Renal cortical epithelial cell (primary cell): ENCODE data around the gene TTLL10. TPM values are rescaled to one million over a fixed set of nuclear protein-coding genes. Genes with fewer than 3 reads are reported as not detected.
"Not testable (repeated sequence)": the region's sequence is repeated elsewhere in the genome, so short reads cannot be mapped to it uniquely, and the experiment has no call there.

Experiments used
- DNase-seq: peaks from one replicate; pipeline ENCODE4 v3.0.0-alpha.2; 2011; ENCODE audit warnings: low read depth
- total RNA-seq: library from RNA; depleted of rRNA; stranded (reverse); fragments of >200 nt; gene quantifications from 2 replicates; pipeline ENCODE4 v1.2.3, GENCODE V29; 2014

The TTLL10 gene
- total RNA-seq, 1 donor from 2014 or later, result 0.15 TPM

DNA sequence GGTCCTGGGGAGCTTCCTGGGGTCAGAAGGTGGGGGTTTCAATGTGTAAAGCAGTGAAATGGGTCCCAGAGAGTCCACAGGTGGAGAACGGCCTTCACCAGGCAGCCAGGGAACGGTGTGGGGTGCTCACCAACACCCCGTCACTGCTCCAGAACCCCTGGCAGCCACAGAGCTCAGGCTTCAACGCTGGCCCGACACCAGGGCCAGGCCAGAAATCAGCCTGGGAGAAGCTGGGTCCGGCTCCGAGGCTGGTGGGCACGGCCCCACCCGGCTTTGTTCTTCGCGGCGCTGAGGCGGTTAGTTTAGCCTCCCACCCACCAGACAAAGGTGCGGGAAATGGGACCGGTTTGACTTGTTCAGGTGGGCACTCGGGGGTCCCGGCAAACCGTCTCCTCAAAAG lies 33.0 kb upstream of the TTLL10 start:
- DNase-seq, result no peak

- DNase-seq, result no peak
Measured at GRCh38 chr1:1141244-1141910, 32.3 kb upstream of the TTLL10 start.

DNA sequence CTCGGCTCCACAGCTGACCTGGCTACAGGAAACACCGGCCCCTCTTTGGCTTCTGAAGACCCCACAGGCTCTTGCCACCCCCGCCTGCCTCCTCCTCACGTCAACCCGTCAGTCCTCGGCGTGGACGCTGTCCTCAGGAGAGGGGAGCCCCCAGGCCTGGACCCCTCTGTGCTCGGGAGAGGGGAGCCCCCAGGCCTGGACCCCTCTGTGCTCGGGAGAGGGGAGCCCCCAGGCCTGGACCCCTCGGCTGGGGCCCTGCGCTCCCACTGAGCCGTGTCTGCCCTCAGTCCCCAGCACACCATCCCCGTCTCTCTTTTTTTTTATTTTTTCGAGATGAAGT lies 31.8 kb upstream of the TTLL10 start:
- DNase-seq, result no peak

- not testable (repeated sequence) for DNase-seq
Measured at GRCh38 chr1:1142352-1142751, 31.3 kb upstream of the TTLL10 start.

DNA sequence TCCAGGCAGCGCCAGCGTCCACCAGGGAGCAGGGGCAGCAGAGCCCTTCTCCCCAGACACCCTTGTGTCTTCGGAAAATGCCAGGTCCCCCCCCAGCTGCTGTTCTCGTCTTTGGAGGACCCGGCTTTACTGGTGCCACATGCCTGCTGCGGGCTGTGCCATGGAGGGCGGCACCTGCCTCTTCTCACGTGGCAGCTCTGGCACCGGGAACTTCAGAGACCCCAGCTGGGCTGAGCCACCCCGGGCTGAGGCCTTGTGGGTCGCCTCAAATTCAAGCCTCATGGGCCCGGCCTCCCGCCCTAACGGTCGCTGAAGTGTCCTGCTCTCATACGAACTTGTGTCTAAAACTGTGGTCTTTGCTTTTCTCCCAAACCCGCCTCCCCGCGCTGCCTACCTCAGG lies 30.8 kb upstream of the TTLL10 start:
- DNase-seq, result no peak

- DNase-seq, result no peak
Measured at GRCh38 chr1:1143636-1144035, 30.0 kb upstream of the TTLL10 start.

- no peak for DNase-seq
Measured at GRCh38 chr1:1144122-1144842, 29.4 kb upstream of the TTLL10 start.

GRCh38 chr1:1144843-1145546 lies 28.7 kb upstream of the TTLL10 start:
- DNase-seq, result no peak

DNA sequence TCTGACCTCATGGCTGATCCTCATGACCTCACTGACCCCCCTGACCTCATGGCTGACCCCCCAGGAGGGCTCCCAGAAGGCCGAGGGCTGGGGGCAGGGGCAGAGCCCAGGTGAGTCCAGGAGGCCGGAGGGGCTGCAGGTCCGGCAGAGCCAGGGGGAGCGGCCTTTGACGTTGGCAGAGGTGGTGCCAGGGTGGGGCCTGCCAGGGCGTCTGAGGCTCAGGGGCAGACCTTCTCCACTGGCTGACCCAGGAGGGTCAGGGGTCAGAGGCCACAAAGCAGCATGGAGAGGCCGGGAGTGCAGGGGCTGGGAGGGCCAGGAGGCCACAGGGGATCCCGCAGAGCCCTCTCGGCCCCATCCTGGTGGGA lies 28.1 kb upstream of the TTLL10 start:
- no peak for DNase-seq

GRCh38 chr1:1146026-1146425 lies 27.7 kb upstream of the TTLL10 start:
- no peak for DNase-seq

GRCh38 chr1:1146596-1146995 lies 27.1 kb upstream of the TTLL10 start:
- no peak for DNase-seq

DNA sequence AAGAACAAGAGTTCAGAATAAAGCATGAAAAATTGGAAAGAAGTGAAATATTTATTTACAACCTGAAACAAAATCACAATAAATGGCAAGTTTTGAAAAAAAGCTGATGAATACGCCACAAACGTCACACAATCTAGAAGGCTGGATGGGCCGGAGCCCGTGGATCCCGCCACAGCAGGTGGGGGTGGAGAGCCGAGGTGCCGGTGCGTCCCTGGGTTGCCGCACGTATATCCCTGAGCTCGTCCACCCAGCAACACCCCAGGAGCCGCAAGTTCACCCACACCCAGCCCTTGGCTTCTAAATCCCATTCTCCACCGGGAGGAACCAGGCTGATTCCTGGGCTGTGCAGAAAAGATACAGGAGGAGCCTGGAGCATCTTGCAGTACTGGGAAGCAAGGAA lies 25.6 kb upstream of the TTLL10 start:
- DNase-seq, result no peak

DNA sequence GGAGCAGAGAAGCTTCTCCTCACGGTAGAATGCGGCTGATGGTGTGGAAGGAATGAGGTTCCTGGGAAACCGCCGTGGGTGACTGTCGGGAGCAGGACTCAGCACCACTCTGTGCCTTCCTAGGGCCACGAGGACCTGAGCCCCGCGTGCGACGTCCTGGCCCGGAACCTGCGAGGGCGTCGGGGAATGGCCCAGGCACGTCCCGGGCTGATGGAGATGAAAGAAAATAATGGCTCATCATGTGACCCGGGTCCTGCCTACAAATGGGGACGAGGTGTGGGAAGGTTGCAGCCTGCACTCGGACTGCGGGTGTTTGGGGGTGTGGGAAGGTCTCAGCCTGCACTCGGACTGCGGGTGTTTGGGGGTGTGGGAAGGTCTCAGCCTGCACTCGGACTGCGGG lies 25.1 kb upstream of the TTLL10 start:
- DNase-seq, result no peak

DNA sequence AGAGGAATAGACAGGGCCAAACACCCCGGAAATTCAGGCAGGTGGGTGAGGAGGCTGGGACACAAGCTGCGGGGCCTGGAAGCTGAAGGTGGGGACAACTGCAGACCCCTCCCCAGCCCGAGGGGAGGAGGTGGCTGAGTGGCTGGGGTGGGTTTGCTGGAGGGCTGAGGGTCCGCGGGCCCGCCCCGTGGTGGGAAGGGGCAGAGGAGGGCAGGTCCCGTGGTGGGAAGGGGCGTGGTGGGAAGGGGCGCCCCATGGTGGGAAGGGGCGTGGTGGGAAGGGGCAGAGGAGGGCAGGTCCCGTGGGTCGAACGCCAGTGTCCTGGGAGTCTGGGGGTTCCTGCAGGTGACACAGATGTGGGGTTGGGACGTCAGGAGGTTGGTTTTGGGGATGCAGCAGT lies 24.3 kb upstream of the TTLL10 start:
- no peak for DNase-seq

DNA sequence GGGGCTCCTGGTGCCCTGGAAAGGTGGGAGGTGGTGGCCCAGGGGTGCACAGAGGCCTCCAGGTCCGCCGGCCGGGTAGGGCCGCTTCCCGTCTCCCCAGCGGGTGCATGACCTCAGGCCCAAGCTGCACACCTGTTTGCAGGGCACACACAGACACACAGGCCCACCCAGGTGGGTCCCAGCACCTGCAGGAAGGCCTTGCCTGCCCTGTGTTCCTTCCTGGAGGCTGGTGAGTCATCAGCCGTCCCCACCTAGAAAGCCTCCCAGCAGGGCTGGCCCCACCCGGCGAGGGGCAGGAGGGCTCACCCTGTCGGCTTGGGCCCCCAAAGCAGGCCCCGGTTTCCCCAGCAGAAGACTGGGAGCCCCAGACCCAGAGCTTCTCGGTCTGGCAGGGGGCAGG lies 23.6 kb upstream of the TTLL10 start:
- no peak for DNase-seq

DNA sequence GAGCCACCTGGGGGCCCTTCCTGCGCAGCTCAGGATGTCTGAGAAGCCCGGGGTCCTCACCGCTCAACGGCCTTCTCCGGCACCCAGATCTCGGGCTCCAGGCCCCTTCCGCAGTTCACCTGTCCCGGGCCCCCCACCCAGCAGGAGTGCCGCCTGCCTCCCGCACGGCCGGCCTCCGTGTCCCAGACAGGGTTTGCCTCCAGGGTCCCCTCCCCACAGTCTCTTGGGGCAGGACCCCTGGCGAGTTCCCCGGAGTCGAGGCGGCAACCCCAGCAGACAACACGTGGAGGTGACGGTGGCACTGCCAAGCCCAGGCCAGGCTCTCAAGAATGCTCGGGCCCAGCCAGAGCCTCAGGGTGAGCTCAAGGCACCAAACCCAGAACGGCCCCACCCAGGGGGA lies 22.4 kb upstream of the TTLL10 start:
- DNase-seq, result no peak

DNA sequence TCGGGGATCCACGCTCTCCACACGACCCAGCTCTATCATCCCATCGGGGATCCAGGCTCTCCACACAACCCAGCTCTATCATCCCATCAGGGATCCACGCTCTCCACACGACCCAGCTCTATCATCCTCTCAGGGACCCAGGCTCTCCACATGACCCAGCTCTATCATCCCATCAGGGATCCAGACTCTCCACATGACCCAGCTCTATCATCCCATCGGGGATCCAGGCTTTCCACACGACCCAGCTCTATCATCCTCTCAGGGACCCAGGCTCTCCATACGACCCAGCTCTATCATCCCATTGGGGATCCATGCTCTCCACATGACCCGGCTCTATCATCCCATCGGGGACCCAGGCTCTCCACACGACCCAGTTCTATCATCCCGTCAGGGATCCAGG lies 21.2 kb upstream of the TTLL10 start:
- not testable (repeated sequence) for DNase-seq

DNA sequence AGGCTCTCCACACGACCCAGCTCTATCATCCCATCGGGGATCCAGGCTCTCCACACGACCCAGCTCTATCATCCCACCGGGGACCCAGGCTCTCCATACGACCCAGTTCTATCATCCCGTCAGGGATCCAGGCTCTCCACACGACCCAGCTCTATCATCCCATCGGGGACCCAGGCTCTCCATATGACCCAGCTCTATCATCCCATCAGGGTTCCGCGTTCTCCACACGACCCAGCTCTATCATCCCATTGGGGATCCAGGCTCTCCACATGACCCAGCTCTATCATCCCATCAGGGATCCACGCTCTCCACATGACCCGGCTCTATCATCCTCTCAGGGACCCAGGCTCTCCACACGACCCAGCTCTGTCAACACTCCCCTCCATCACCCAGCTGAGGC lies 20.5 kb upstream of the TTLL10 start:
- not testable (repeated sequence) for DNase-seq

GRCh38 chr1:1153874-1154273 lies 19.8 kb upstream of the TTLL10 start:
- DNase-seq, result no peak

- no peak for DNase-seq
Measured at GRCh38 chr1:1155258-1155657, 18.4 kb upstream of the TTLL10 start.

DNA sequence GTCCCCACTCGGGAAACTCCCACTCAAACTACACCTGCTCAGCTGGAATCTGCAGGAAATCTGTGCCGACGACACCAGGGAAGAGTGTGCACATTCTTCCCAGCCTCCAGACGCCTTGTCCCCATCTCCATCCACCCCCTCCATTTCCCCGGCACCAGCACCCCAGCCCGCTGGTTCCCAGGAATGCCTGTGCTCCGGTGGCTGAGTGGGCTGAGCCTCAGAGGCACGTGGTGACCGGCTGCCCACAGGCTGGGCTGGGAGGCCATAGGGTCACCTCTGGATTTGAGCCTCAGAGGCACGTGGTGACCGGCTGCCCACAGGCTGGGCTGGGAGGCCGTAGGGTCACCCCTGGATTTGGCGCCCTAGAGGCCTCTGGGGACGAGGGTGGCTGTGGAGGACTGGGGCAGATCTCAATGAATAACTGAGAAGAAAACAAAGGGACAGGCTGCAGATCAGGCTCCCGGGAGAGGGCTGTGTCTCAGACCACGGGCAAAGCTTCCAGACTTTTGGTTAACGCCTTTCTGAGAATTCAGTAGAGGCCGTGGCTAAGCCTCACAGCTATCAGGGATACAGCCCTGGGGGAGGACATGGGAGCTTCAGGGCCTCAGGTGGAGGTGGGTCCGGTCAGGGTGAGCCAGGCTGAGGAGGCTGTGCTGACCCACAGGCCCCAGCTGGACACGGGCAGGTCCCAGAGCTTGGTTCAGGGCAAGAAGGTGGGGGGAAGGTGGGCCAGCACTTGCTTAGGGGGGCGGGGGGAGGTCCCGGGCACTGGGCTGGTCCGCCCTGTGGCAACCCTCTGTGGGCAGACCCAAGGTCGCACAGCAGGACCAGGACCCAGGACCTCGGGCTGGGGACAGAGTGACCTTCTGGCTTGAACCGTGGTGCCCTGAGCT lies 17.3 kb upstream of the TTLL10 start:
- DNase-seq, result peak; percentile 61

DNA sequence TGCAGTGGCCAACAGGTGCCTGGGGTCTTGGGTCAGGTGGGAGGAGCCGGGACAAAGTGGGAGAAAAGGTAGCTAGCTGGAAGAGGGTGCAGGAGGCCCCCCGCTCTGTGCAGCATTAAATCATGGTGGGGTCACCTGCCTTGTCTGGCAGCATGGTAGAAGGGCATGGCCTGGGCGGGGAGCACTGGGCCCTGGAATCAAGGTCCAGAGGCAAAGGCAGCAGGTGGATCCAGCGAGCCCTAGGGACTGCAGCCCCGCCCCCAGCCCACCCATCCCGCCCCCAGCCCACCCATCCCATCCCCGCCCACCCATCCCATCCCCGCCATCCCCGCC lies 16.7 kb upstream of the TTLL10 start:
- DNase-seq, result no peak
